IMR-90 (cell line): ENCODE results near the gene PAX8.

Experiments used
- CEBPB ChIP-seq: IDR thresholded peaks from 2 replicates; pipeline ENCODE4 v1.6.1; 2012; ENCODE audit warnings: low read depth, low read length, improper control_type of control experiment
- CHD1 ChIP-seq: IDR thresholded peaks from 2 replicates; pipeline ENCODE4 v1.6.1; 2012; ENCODE audit warnings: low read depth, low read length, improper control_type of control experiment
- CTCF ChIP-seq: conservative IDR thresholded peaks from 2 replicates; pipeline ENCODE4 v1.5.1; 2012; ENCODE audit warnings: mild to moderate bottlenecking, low read depth, low read length, improper control_type of control experiment
- FOS ChIP-seq: fragments of 150-350 bp; IDR thresholded peaks from 2 replicates; pipeline ENCODE4 v1.6.1; 2016; ENCODE audit warnings: low read depth, low read length
- NFE2L2 ChIP-seq: fragments of 150-350 bp; IDR thresholded peaks from 2 replicates; pipeline ENCODE4 v1.6.1; 2016; ENCODE audit warnings: low read depth, mild to moderate bottlenecking, low read length
- POLR2A ChIP-seq: IDR thresholded peaks from 2 replicates; pipeline ENCODE4 v1.6.1; 2012; ENCODE audit warnings: mild to moderate bottlenecking, low read depth, low read length
- RAD21 ChIP-seq: IDR thresholded peaks from 2 replicates; pipeline ENCODE4 v1.6.1; 2012; ENCODE audit warnings: low read length, improper control_type of control experiment
- RCOR1 ChIP-seq: IDR thresholded peaks from 2 replicates; pipeline ENCODE4 v1.6.1; 2012; ENCODE audit warnings: mild to moderate bottlenecking, low read length, improper control_type of control experiment; ENCODE audit not compliant: insufficient replicate concordance
- USF2 ChIP-seq: fragments of 150-350 bp; IDR thresholded peaks from 2 replicates; pipeline ENCODE4 v1.6.1; 2017; ENCODE audit warnings: mild to moderate bottlenecking, antibody characterized with exemption, low read length, low read depth

GRCh38 chr2:113203217-113203530, 75.5 kb downstream of the PAX8 start:
- TF ChIP-seq CTCF (no peak), NFE2L2 (no peak), USF2 (no peak), POLR2A (no peak), CHD1 (no peak), RCOR1 (no peak), RAD21 (no peak), CEBPB (peak; percentile 8; the same call in 1 of the 2 replicates), FOS (no peak)
